ENCODE results near the gene ATP11A.
"Not testable (repeated sequence)": the region's sequence is repeated elsewhere in the genome, so short reads cannot be mapped to it uniquely, and the experiment has no call there.

The ATP11A gene

GRCh38 chr13:112704308-112705145 lies 14.7 kb downstream of the ATP11A start:
- Histone ChIP-seq H3K4me3 (ENCODE audit: severe bottlenecking) (no peak overlapping the region), H3K36me3 (ENCODE audit: low read depth) (no peaks in the 10 kb centered on the region), H3K4me1 (ENCODE audit: insufficient read depth, poor library complexity, severe bottlenecking) (no peaks in the 10 kb centered on the region), H3K27ac (ENCODE audit: poor library complexity, severe bottlenecking) (no peak overlapping the region), H3K27me3 (ENCODE audit: insufficient read depth, poor library complexity, severe bottlenecking) (no peaks in the 10 kb centered on the region), H3K9me3 (ENCODE audit: severe bottlenecking) (no peaks in the 10 kb centered on the region)
- DNase-seq (ENCODE audit: low spot score) (no peak), ATAC-seq (ENCODE audit: low read depth) (no peak)
- TF ChIP-seq, protein P1, sequence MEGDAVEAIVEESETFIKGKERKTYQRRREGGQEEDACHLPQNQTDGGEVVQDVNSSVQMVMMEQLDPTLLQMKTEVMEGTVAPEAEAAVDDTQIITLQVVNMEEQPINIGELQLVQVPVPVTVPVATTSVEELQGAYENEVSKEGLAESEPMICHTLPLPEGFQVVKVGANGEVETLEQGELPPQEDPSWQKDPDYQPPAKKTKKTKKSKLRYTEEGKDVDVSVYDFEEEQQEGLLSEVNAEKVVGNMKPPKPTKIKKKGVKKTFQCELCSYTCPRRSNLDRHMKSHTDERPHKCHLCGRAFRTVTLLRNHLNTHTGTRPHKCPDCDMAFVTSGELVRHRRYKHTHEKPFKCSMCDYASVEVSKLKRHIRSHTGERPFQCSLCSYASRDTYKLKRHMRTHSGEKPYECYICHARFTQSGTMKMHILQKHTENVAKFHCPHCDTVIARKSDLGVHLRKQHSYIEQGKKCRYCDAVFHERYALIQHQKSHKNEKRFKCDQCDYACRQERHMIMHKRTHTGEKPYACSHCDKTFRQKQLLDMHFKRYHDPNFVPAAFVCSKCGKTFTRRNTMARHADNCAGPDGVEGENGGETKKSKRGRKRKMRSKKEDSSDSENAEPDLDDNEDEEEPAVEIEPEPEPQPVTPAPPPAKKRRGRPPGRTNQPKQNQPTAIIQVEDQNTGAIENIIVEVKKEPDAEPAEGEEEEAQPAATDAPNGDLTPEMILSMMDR (IDR thresholded peaks at IDR 0.05; ENCODE audit: poor library complexity, severe bottlenecking), result no peak

DNA sequence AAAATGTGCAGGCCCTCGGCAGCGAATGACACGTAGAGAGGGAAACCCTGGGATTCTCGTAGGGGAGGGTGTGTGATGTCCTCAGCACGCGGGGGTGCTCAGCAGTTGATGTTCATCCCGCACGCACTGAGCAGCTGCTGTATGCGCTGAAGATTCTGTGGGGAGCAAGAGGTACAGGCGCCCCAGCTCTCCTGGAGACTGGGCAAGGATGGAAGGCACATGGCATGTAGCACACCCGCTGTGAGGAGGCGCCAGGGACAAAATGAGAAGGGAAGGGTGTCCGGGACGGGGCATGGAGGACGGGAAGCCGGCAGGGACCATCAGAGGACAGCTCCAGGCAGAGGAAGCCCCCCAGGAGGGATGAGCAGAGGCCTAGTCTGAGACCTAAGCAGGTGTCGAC lies 15.4 kb downstream of the ATP11A start:
- DNase-seq (ENCODE audit: low spot score) (no peak), ATAC-seq (ENCODE audit: low read depth) (no peak)
- no peaks in the 10 kb centered on the region for H3K27me3 ChIP-seq (ENCODE audit: insufficient read depth, poor library complexity, severe bottlenecking)
- H3K27ac ChIP-seq (ENCODE audit: poor library complexity, severe bottlenecking), result no peak overlapping the region
- H3K4me1 ChIP-seq (ENCODE audit: insufficient read depth, poor library complexity, severe bottlenecking), result no peaks in the 10 kb centered on the region
- TF ChIP-seq, protein P1 (IDR thresholded peaks at IDR 0.05; ENCODE audit: poor library complexity, severe bottlenecking), result no peak
- no peak overlapping the region for H3K4me3 ChIP-seq (ENCODE audit: severe bottlenecking)
- H3K36me3 ChIP-seq (ENCODE audit: low read depth), result no peaks in the 10 kb centered on the region
- H3K9me3 ChIP-seq (ENCODE audit: severe bottlenecking), result no peaks in the 10 kb centered on the region

DNA sequence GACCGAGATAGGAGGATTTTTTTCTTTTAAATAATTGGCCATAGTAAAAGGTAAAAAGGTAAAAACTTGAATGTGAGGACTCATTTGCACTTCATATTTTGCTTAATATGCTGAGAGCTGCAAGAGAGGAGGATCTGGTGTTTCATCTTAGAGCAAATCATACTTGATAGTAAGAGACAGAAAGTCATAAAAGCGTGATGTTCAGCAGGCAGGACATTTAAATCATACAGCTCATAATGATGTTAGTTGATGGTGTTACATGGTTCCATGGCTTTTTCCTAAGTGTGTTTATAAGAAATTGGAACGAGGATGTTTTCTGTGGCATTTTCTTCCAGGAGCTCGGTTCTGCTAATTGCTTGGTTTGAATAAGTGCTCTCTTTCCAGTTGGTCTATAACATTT lies 16.3 kb downstream of the ATP11A start:
- no peak overlapping the region for H3K4me3 ChIP-seq (ENCODE audit: severe bottlenecking)
- H3K36me3 ChIP-seq (ENCODE audit: low read depth), result no peaks in the 10 kb centered on the region
- TF ChIP-seq, protein P1 (IDR thresholded peaks at IDR 0.05; ENCODE audit: poor library complexity, severe bottlenecking), result no peak
- DNase-seq (ENCODE audit: low spot score), result no peak
- no peaks in the 10 kb centered on the region for H3K4me1 ChIP-seq (ENCODE audit: insufficient read depth, poor library complexity, severe bottlenecking)
- H3K27ac ChIP-seq (ENCODE audit: poor library complexity, severe bottlenecking), result no peak overlapping the region
- no peak for ATAC-seq (ENCODE audit: low read depth)
- no peaks in the 10 kb centered on the region for H3K27me3 ChIP-seq (ENCODE audit: insufficient read depth, poor library complexity, severe bottlenecking)
- no peaks in the 10 kb centered on the region for H3K9me3 ChIP-seq (ENCODE audit: severe bottlenecking)

- Histone ChIP-seq H3K4me1 (ENCODE audit: insufficient read depth, poor library complexity, severe bottlenecking) (peaks cover 7% of the 10 kb centered on the region), H3K9me3 (ENCODE audit: severe bottlenecking) (no peaks in the 10 kb centered on the region), H3K4me3 (ENCODE audit: severe bottlenecking) (no peak overlapping the region), H3K27me3 (ENCODE audit: insufficient read depth, poor library complexity, severe bottlenecking) (no peaks in the 10 kb centered on the region), H3K36me3 (ENCODE audit: low read depth) (no peaks in the 10 kb centered on the region), H3K27ac (ENCODE audit: poor library complexity, severe bottlenecking) (no peak overlapping the region)
- ATAC-seq (ENCODE audit: low read depth) (no peak), DNase-seq (ENCODE audit: low spot score) (peak; percentile 31)
- TF ChIP-seq, protein P1 (IDR thresholded peaks at IDR 0.05; ENCODE audit: poor library complexity, severe bottlenecking), result no peak
Observed at GRCh38 chr13:112708560-112709240, 18.9 kb downstream of the ATP11A start.

DNA sequence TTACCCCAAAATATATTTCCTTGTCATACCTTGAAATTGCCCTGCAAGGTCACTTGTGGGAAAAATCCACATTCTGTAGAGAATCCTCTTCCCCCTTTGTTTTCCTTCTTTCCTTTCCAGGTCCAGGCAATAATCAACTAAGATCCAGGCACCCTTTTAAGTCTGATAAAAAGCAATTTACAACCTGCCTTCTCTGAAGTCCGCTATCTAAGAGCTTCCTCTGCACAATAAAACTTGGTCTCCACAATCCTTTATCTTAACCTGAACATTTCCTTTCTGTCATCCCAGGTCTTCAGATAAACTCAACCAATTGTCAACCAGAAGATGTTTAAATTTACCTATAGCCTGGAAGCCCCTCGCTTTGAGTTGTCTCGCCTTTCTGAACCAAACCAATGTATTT lies 19.5 kb downstream of the ATP11A start:
- not testable (repeated sequence) for H3K9me3 ChIP-seq (ENCODE audit: severe bottlenecking); ATAC-seq (ENCODE audit: low read depth); H3K4me1 ChIP-seq (ENCODE audit: insufficient read depth, poor library complexity, severe bottlenecking); H3K4me3 ChIP-seq (ENCODE audit: severe bottlenecking); DNase-seq (ENCODE audit: low spot score); H3K27ac ChIP-seq (ENCODE audit: poor library complexity, severe bottlenecking); H3K36me3 ChIP-seq (ENCODE audit: low read depth); H3K27me3 ChIP-seq (ENCODE audit: insufficient read depth, poor library complexity, severe bottlenecking)

All from RWPE2 (cell line).